Mesenchymal stem cell (in vitro differentiated cells and primary cell): ENCODE data around the gene SPACA7.

Experiments
- DNase-seq: peaks from one replicate; pipeline ENCODE4 v3.0.0-alpha.2; 2013
- H2AFZ ChIP-seq: one replicate; pipeline ENCODE4 v1.6.1; 2013; ENCODE audit warnings: low read depth, mild to moderate bottlenecking, control low read depth, inconsistent platforms, low read length, moderate library complexity
- H2AK5ac ChIP-seq: 2 replicates; pipeline ENCODE4 v1.6.1; 2013; ENCODE audit warnings: low read length, moderate library complexity, mild to moderate bottlenecking, inconsistent platforms; ENCODE audit not compliant: severe bottlenecking
- H2BK120ac ChIP-seq: one replicate; pipeline ENCODE4 v1.6.1; 2013; ENCODE audit warnings: low read depth, mild to moderate bottlenecking, inconsistent platforms, low read length, moderate library complexity
- H2BK12ac ChIP-seq, 2 experiments: one replicate each; pipeline ENCODE4 v1.6.1; 2013; ENCODE audit warnings: inconsistent platforms in 2 of 2, low read length in 2 of 2, mild to moderate bottlenecking in 2 of 2, moderate library complexity in 2 of 2, control low read depth in 1 of 2
- H2BK15ac ChIP-seq: one replicate; pipeline ENCODE4 v1.6.1; 2013; ENCODE audit warnings: mild to moderate bottlenecking, low read depth, inconsistent platforms; ENCODE audit not compliant: poor library complexity, severe bottlenecking
- H2BK5ac ChIP-seq: 2 replicates; pipeline ENCODE4 v1.6.1; 2013; ENCODE audit warnings: low read depth, mild to moderate bottlenecking, low read length, control low read depth, inconsistent platforms; ENCODE audit not compliant: poor library complexity, severe bottlenecking
- H3K14ac ChIP-seq, 2 experiments: one replicate each; pipeline ENCODE4 v1.6.1; 2013; ENCODE audit warnings: inconsistent platforms in 2 of 2, low read length in 2 of 2, control low read depth in 1 of 2, mild to moderate bottlenecking in 1 of 2, moderate library complexity in 1 of 2
- H3K18ac ChIP-seq, 2 experiments: one replicate each; pipeline ENCODE4 v1.6.1; 2013; ENCODE audit warnings: inconsistent platforms in 2 of 2, low read length in 2 of 2, control low read depth in 1 of 2, low read depth in 1 of 2, mild to moderate bottlenecking in 1 of 2
- H3K23ac ChIP-seq, 2 experiments: one replicate each; pipeline ENCODE4 v1.6.1; 2013; ENCODE audit warnings: inconsistent platforms in 2 of 2, low read length in 2 of 2, mild to moderate bottlenecking in 2 of 2, moderate library complexity in 2 of 2, control low read depth in 1 of 2
- H3K27ac ChIP-seq: 2 replicates; pipeline ENCODE4 v1.5.1; 2013; ENCODE audit warnings: mild to moderate bottlenecking, moderate library complexity, low read length, control low read depth, inconsistent platforms; ENCODE audit not compliant: poor library complexity, severe bottlenecking
- H3K27me3 ChIP-seq, 2 experiments: 2 replicates each; pipeline versions ENCODE4 v1.6.1 to v1.7.0; 2013; ENCODE audit warnings: low read length in 2 of 2, mild to moderate bottlenecking in 2 of 2, moderate library complexity in 2 of 2, control low read depth in 1 of 2, inconsistent platforms in 1 of 2; ENCODE audit not compliant: control insufficient read depth in 1 of 2, insufficient read depth in 1 of 2
- H3K36me3 ChIP-seq, 2 experiments: 2 replicates each; pipeline versions ENCODE4 v1.6.1 to v1.7.0; 2013; ENCODE audit warnings: low read length in 2 of 2, control low read depth in 1 of 2, inconsistent platforms in 1 of 2, low read depth in 1 of 2, mild to moderate bottlenecking in 1 of 2; ENCODE audit not compliant: insufficient read depth in 2 of 2, control insufficient read depth in 1 of 2
- H3K4ac ChIP-seq, 2 experiments: one replicate each; pipeline ENCODE4 v1.6.1; 2013; ENCODE audit warnings: inconsistent platforms in 2 of 2, low read length in 2 of 2, mild to moderate bottlenecking in 2 of 2, moderate library complexity in 2 of 2, control low read depth in 1 of 2, low read depth in 1 of 2
- H3K4me1 ChIP-seq: 2 replicates; pipeline ENCODE4 v1.6.1; 2013; ENCODE audit warnings: low read depth, low read length, control low read depth; ENCODE audit not compliant: control insufficient read depth, insufficient read depth
- H3K4me2 ChIP-seq: 2 replicates; pipeline ENCODE4 v1.6.1; 2013; ENCODE audit warnings: low read length, mild to moderate bottlenecking, inconsistent platforms; ENCODE audit not compliant: poor library complexity, severe bottlenecking
- H3K4me3 ChIP-seq, 2 experiments: 2 replicates each; pipeline versions ENCODE4 v1.5.1 to v1.7.0; 2013; ENCODE audit warnings: low read length in 2 of 2, mild to moderate bottlenecking in 2 of 2, control low read depth in 1 of 2, low read depth in 1 of 2; ENCODE audit not compliant: insufficient read depth in 1 of 2
- H3K79me1 ChIP-seq: replicated peaks from 2 replicates; pipeline ENCODE4 v1.6.1; 2013; ENCODE audit warnings: mild to moderate bottlenecking, control low read depth, low read length, inconsistent platforms; ENCODE audit not compliant: poor library complexity, severe bottlenecking
- H3K9ac ChIP-seq: 2 replicates; pipeline ENCODE4 v1.7.0; 2013; ENCODE audit warnings: mild to moderate bottlenecking, low read length, moderate library complexity
- H3K9me3 ChIP-seq: 2 replicates; pipeline ENCODE4 v1.7.0; 2013; ENCODE audit warnings: mild to moderate bottlenecking, low read length; ENCODE audit not compliant: control insufficient read depth
- H4K8ac ChIP-seq: one replicate; pipeline ENCODE4 v1.6.1; 2013; ENCODE audit warnings: inconsistent platforms, mild to moderate bottlenecking, low read length, moderate library complexity
- H4K91ac ChIP-seq: one replicate; pipeline ENCODE4 v1.6.1; 2013; ENCODE audit warnings: mild to moderate bottlenecking, low read length, inconsistent platforms
- WGBS: methylation state at CpG from one replicate; pipeline ENCODE4 v1.1.7; 2013; ENCODE audit warnings: mixed read lengths; 5-methylcytosine and 5-hydroxymethylcytosine counted together

Gene SPACA7

GRCh38 chr13:112350300-112350699, 25.9 kb upstream of the SPACA7 start:
- no peak overlapping the region for H2BK15ac ChIP-seq
- no peak overlapping the region for H3K23ac ChIP-seq
- no peak overlapping the region for H3K27ac ChIP-seq
- H3K9ac ChIP-seq, result no peak overlapping the region
- H2BK5ac ChIP-seq, result no peak overlapping the region
- no peak overlapping the region for H3K4ac ChIP-seq
- H3K4me1 ChIP-seq, result peaks cover 2% of the 10 kb centered on the region
- H4K91ac ChIP-seq, result no peak overlapping the region
- H2BK120ac ChIP-seq, result no peak overlapping the region
- H3K36me3 ChIP-seq, result no peaks in the 10 kb centered on the region
- no peak overlapping the region for H3K18ac ChIP-seq
- H3K4me3 ChIP-seq, result no peak overlapping the region
- DNase-seq, result no peak
- no peaks in the 10 kb centered on the region for H3K79me1 ChIP-seq
- no peak overlapping the region for H3K4me2 ChIP-seq
- 77% methylated on average over 10 of the region's 11 CpGs for WGBS
- no peak overlapping the region for H4K8ac ChIP-seq
- H3K9me3 ChIP-seq, result no peaks in the 10 kb centered on the region
- H2AFZ ChIP-seq, result no peak overlapping the region
- no peak overlapping the region for H2BK12ac ChIP-seq
- peaks cover 22 to 24% of the 10 kb centered on the region in 2 experiments for H3K27me3 ChIP-seq
- no peak overlapping the region for H3K14ac ChIP-seq
- H2AK5ac ChIP-seq, result no peak overlapping the region

GRCh38 chr13:112351825-112352224, 24.3 kb upstream of the SPACA7 start:
- no peaks in the 10 kb centered on the region for H3K9me3 ChIP-seq
- H2AFZ ChIP-seq, result no peak overlapping the region

GRCh38 chr13:112353856-112354255, 22.3 kb upstream of the SPACA7 start:
- H4K8ac ChIP-seq, result no peak overlapping the region
- no peak overlapping the region for H2BK120ac ChIP-seq
- no peak overlapping the region for H3K14ac ChIP-seq
- H2AFZ ChIP-seq, result no peak overlapping the region
- H3K4me1 ChIP-seq, result no peaks in the 10 kb centered on the region
- H2BK15ac ChIP-seq, result no peak overlapping the region
- H3K9ac ChIP-seq, result no peak overlapping the region
- no peak overlapping the region for H3K4ac ChIP-seq
- H3K18ac ChIP-seq, result no peak overlapping the region
- DNase-seq, result no peak
- no peaks in the 10 kb centered on the region for H3K36me3 ChIP-seq
- H3K4me2 ChIP-seq, result no peak overlapping the region
- no peak overlapping the region for H2BK5ac ChIP-seq
- no peak overlapping the region for H2AK5ac ChIP-seq
- H3K27me3 ChIP-seq, result no peaks in the 10 kb centered on the region
- no peak overlapping the region for H3K4me3 ChIP-seq
- H3K9me3 ChIP-seq, result no peaks in the 10 kb centered on the region
- no peak overlapping the region for H2BK12ac ChIP-seq
- H4K91ac ChIP-seq, result no peak overlapping the region
- H3K23ac ChIP-seq, result no peak overlapping the region
- no peaks in the 10 kb centered on the region for H3K79me1 ChIP-seq
- 87% methylated on average over 11 of the region's 11 CpGs for WGBS
- no peak overlapping the region for H3K27ac ChIP-seq

More at GRCh38 chr13:112351825-112352224, 24.3 kb upstream of the SPACA7 start:
- Histone ChIP-seq H3K9ac (no peak overlapping the region), H2BK12ac (no peak overlapping the region), H3K23ac (no peak overlapping the region), H3K14ac (no peak overlapping the region), H4K91ac (no peak overlapping the region), H4K8ac (no peak overlapping the region), H3K4me2 (no peak overlapping the region), H3K4ac (no peak overlapping the region), H3K79me1 (no peaks in the 10 kb centered on the region), H3K18ac (no peak overlapping the region), H3K27me3 (peaks cover 7 to 9% of the 10 kb centered on the region in 2 experiments), H2BK120ac (no peak overlapping the region), H2BK15ac (no peak overlapping the region), H2BK5ac (no peak overlapping the region), H3K36me3 (no peaks in the 10 kb centered on the region), H2AK5ac (no peak overlapping the region), H3K27ac (no peak overlapping the region), H3K4me3 (no peak overlapping the region), H3K4me1 (no peaks in the 10 kb centered on the region)
- WGBS, result 68% methylated on average over 4 of the region's 8 CpGs
- DNase-seq, result no peak

GRCh38 chr13:112354330-112355273, 21.6 kb upstream of the SPACA7 start:
- Histone ChIP-seq H2BK120ac (no peak overlapping the region), H3K18ac (no peak overlapping the region), H3K23ac (no peak overlapping the region), H3K4me3 (no peak overlapping the region), H2AK5ac (no peak overlapping the region), H3K4ac (no peak overlapping the region), H2BK15ac (no peak overlapping the region), H3K4me2 (no peak overlapping the region), H3K79me1 (no peaks in the 10 kb centered on the region), H3K27ac (no peak overlapping the region), H3K36me3 (no peaks in the 10 kb centered on the region), H4K8ac (no peak overlapping the region), H3K27me3 (no peaks in the 10 kb centered on the region), H4K91ac (no peak overlapping the region), H3K14ac (no peak overlapping the region), H2BK12ac (no peak overlapping the region), H2AFZ (no peak overlapping the region), H3K4me1 (no peaks in the 10 kb centered on the region), H3K9ac (no peak overlapping the region), H2BK5ac (no peak overlapping the region), H3K9me3 (no peaks in the 10 kb centered on the region)
- DNase-seq, result no peak
- WGBS, result 83% methylated on average over 28 of the region's 32 CpGs
